EL (cell line): ENCODE results near the gene LFNG.
A peak's percentile ranks its signal among the peaks of the same experiment; 100 is the strongest.
"Not testable (repeated sequence)": the region's sequence is repeated elsewhere in the genome, so short reads cannot be mapped to it uniquely, and the experiment has no call there.

Source experiments
- DNase-seq: peaks from one replicate; pipeline ENCODE4 v3.0.0-alpha.2; 2016

LFNG gene

GRCh38 chr7:2551418-2551817 lies 31.8 kb downstream of the LFNG start:
- DNase-seq: no peak

GRCh38 chr7:2553108-2553507 lies 33.5 kb downstream of the LFNG start:
- no peak for DNase-seq

GRCh38 chr7:2553831-2554581 lies 34.4 kb downstream of the LFNG start:
- DNase-seq: no peak

- no peak for DNase-seq
Observed at GRCh38 chr7:2554661-2555111, 35.1 kb downstream of the LFNG start.

GRCh38 chr7:2555121-2556052 lies 35.8 kb downstream of the LFNG start, which contains the start of gene BRAT1:
Gene BRAT1, minus strand, starts transcription at chr7:2555524. Its CDS starts 1,093 bp downstream, at chr7:2554431.
- peak; percentile 95 for DNase-seq

- peak; percentile 87 for DNase-seq
Observed at GRCh38 chr7:2558629-2559282, 39.2 kb downstream of the LFNG start, which contains the start of gene IQCE. Gene IQCE, plus strand, starts transcription at chr7:2558979. Its CDS starts 203 bp downstream, at chr7:2559182.

GRCh38 chr7:2559283-2559950 lies 39.8 kb downstream of the LFNG start:
- DNase-seq: no peak

GRCh38 chr7:2563955-2564354 lies 44.4 kb downstream of the LFNG start:
- DNase-seq: not testable (repeated sequence)

GRCh38 chr7:2564970-2565540 lies 45.5 kb downstream of the LFNG start:
- DNase-seq: no peak

- DNase-seq: no peak
Observed at GRCh38 chr7:2566348-2566889, 46.8 kb downstream of the LFNG start.

- DNase-seq: no peak
Observed at GRCh38 chr7:2566890-2567678, 47.5 kb downstream of the LFNG start.

GRCh38 chr7:2567679-2568278 lies 48.2 kb downstream of the LFNG start:
- peak; percentile 38 for DNase-seq

GRCh38 chr7:2568521-2569223 lies 49.1 kb downstream of the LFNG start:
- no peak for DNase-seq

GRCh38 chr7:2569421-2569820 lies 49.8 kb downstream of the LFNG start:
- DNase-seq: no peak

- no peak for DNase-seq
Observed at GRCh38 chr7:2570021-2570420, 50.4 kb downstream of the LFNG start.

- no peak for DNase-seq
Observed at GRCh38 chr7:2571409-2571808, 51.8 kb downstream of the LFNG start.

GRCh38 chr7:2572101-2572842 lies 52.7 kb downstream of the LFNG start:
- DNase-seq: peak; percentile 42

GRCh38 chr7:2573761-2574160 lies 54.2 kb downstream of the LFNG start:
- no peak for DNase-seq
